KOPT-K1 (cell line): ENCODE measurements around the gene IL11.

Experiments
- H3K27ac ChIP-seq: fragments of 200-600 bp; sonication (generic); 2 replicates; pipeline ENCODE4 v1.5.1; 2016; ENCODE audit warnings: antibody characterized with exemption, mild to moderate bottlenecking, low read depth, low read length; ENCODE audit not compliant: poor library complexity, severe bottlenecking
- H3K36me3 ChIP-seq: fragments of 200-600 bp; sonication (generic); 2 replicates; pipeline ENCODE4 v1.5.1; 2017; ENCODE audit warnings: antibody characterized with exemption, mild to moderate bottlenecking, low read length, moderate library complexity; ENCODE audit not compliant: insufficient read depth
- H3K9me3 ChIP-seq: fragments of 200-600 bp; sonication (generic); 2 replicates; pipeline ENCODE4 v1.5.1; 2017; ENCODE audit warnings: antibody characterized with exemption, low read length, mild to moderate bottlenecking; ENCODE audit not compliant: insufficient read depth, poor library complexity, severe bottlenecking

Gene IL11

DNA sequence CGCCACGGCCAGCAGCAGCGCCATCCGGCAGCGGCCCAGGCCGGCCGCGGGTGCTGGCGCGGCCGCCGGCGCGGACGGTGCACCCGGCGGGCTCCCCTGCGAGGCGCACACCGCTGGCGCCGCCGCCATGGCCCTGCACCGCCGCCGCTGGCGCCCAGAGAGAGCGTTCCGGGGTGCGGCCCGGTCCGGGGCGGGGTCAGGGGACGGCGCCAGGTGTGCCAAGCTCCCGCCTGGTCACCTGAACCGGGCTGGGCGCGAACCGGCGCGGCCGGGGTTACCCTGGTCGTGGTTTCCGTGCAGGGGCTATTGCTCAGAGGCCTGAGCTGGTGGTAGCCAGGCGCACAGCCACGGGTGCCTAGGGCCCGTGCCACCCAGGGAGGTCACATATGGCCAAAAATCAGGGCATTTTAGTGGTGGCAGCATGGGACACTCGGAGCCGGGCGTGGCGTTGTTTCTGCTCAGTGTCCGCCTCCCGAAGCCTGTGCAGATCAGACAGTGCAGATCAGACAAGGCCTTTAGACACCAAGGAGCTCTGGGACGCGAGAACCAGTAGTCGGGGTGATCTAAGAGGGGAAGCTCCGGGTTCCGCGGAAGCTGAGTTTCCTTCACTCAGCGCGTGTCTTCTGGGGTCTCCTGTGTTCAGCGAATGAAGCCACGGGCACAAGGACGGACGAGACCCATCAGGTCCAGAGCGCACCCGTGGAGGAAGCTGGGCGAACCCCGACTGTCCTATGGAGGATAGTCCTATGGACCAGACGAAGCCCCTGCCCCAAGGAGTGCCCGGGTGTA, 14.1 kb upstream of the IL11 start, which contains the start of gene TMEM238:
Gene TMEM238, minus strand, starts transcription at position 162 of the 789 bp plus-strand sequence. Its CDS starts 33 bp downstream, at position 129.
- H3K9me3 ChIP-seq, result no peaks in the 10 kb centered on the region
- H3K36me3 ChIP-seq, result peaks cover 34% of the 10 kb centered on the region
- peak within 1 kb of the TSS; percentile 91 for H3K27ac ChIP-seq

DNA sequence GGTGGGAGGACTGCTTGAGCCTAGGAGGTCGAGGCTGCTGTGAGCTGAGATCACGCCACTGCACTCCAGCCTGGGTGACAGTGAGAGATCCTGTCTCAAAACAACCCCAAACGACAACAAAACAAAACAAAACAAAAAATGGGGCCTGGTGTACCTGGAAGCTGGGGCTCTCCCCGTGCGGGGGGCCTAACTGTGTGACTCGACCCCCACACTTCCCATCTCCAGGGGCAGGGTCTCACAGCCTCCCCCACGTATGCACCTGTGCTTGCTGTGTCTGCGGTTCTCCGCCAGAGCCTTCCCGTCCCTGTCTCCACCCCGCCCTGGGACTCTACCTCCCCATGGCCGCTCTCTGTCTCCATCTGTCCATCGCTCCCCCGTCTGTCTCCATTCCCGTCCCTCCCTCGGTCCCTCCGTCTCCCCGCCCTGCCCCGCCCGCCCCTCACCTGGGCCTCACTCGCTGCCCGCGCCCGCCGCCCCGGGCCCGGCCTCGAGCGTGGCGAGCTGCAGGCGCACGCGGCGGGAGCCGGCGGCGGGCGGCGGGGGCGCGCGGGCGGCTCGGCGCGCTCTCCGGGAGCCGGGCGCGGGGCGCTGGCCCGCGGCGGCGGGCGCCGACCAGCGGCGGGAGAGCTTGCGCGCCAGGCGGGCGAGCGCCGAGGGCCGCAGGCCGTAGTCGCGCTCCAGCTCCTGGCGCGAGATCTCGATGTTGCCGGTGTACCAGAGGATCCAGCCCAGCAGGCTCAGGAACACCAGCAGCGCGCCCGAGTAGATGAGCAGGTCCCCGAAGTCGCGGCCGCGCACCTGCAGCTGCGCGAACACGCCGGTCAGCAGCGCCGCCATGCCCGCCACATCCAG, 13.2 kb upstream of the IL11 start:
- Histone ChIP-seq H3K27ac (peak overlapping the region; percentile 91), H3K9me3 (no peaks in the 10 kb centered on the region), H3K36me3 (peaks cover 26% of the 10 kb centered on the region)

DNA sequence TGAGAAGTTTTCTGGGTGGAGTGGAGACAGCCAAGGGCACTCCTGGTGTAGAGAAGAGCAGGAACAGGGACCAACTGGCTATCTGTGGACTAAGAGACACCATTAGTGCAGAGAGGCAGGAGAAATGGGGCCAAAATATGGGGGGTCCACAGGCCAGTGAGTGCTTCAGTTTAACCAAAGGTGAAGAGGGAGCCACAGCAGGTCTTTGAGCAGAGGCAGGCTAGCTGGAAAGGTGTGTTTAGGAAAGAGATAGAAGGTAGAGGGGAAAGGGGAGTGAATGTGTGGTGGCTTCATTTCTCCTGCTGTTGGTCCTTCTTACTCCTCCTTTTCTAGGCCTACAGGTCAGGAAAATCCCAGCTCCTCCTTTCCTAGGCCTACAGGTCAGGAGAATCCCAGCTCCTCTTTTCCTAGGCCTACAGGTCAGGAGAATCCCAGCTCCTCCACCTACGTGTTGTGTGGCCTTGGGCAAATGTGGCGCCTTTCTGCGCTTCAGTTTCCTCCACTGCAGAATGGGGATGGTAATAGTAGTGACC, 12.3 kb upstream of the IL11 start:
- H3K9me3 ChIP-seq, result no peaks in the 10 kb centered on the region
- H3K36me3 ChIP-seq, result peaks cover 16% of the 10 kb centered on the region
- H3K27ac ChIP-seq, result peak overlapping the region; percentile 56

DNA sequence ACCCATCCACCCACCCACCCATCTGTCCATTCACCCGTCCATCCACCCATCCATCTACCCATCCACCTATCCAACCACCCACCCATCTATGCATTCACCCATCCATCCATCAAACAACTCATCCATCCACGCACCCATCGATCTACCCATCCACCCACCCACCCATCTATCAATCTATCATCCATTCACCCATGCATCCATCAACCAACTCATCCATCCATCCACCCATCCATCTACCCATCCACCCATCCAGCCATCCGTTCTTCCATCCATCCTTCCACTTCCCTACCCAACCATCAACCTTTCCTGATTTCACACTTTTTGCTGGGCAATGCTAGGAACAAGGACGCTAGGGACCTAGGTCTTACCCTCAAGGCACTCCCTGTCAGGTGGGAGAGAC, 11.8 kb upstream of the IL11 start:
- Histone ChIP-seq H3K36me3 (peaks cover 11% of the 10 kb centered on the region), H3K9me3 (no peaks in the 10 kb centered on the region), H3K27ac (no peak overlapping the region)

DNA sequence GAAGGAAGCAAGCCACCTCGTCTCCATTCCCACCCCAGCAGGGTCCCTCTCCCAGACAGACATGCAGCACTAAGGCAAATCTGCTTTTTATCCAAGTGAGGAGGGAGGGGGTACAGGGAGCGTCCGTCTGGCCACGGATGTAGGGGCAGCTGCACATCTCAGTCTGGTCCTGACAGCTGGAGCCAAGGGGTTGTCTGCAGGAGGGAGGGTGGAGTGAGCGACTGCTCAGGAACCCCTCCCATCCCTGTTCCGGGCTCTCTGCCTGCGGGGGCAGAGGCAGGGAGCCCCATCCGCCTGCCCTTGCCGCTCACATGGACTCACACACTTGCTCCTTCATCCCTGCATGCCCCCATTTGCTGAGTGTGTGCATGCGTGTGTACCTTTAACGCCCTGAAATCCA, 8.9 kb upstream of the IL11 start:
- H3K27ac ChIP-seq, result no peak overlapping the region
- H3K9me3 ChIP-seq, result no peaks in the 10 kb centered on the region
- no peaks in the 10 kb centered on the region for H3K36me3 ChIP-seq

DNA sequence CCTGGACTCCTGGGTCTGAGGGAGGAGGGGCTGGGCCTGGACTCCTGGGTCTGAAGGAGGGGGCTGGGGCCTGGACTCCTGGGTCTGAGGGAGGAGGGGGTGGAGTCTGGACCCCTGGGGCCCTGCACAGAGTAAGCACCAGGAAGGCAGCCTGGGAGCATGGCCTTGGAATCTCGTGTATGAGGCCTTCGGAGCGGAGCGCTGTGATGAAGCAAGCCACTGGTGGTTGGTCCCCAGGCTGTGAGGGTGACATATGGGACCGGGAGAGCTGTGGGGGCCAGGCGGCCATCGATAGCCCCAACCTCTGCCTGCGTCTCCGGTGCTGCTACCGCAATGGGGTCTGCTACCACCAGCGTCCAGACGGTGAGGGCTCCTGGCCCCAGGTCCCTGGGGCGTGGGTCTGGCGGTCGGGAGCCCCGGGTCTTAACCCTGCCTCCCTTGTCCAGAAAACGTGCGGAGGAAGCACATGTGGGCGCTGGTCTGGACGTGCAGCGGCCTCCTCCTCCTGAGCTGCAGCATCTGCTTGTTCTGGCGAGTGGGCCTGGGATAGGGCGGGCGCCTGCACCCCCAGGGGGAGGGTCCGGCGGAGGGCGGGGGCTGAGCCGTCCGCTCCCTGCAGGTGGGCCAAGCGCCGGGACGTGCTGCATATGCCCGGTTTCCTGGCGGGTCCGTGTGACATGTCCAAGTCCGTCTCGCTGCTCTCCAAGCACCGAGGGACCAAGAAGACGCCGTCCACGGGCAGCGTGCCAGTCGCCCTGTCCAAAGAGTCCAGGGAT, 7.3 kb upstream of the IL11 start:
- Histone ChIP-seq H3K36me3 (no peaks in the 10 kb centered on the region), H3K27ac (no peak overlapping the region), H3K9me3 (no peaks in the 10 kb centered on the region)

DNA sequence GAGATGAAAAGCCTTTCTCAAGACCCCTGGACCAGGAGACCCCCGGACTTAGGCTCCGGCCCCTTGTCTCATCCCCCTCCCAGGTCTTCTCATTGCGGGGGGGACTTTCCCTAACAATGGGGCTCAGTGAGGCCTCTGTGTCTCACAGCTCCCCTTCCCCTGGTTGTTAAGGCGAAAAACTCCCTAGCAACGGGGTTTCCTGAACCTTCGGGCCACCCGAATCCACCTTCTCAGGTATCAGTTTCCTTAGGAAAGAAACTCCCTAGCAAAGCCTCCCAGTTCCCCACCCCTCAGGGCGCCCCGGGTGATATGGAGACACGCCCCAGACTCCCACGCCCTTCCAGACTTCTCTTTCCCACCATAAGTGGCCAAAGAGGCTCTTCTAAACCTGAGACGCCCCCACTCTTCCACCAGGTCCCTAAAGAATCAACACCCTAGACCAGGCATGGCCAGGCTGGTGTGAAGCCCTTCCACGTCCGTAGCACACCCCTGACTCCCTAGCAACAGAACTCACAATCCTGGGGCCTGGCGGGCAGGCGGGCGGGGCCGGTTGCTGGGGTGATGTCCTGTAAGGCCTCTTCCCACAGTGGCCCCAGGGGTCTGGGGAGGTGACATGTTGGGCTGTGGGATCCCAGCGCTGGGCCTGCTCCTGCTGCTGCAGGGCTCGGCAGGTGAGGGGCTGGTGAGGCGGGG, 6.1 kb upstream of the IL11 start, which contains the start of gene TMEM190:
Gene TMEM190, plus strand, starts transcription at position 586 of the 693 bp plus-strand sequence. Its CDS starts 28 bp downstream, at position 614.
- Histone ChIP-seq H3K36me3 (no peaks in the 10 kb centered on the region), H3K27ac (no peak within 1 kb of the TSS), H3K9me3 (no peaks in the 10 kb centered on the region)

DNA sequence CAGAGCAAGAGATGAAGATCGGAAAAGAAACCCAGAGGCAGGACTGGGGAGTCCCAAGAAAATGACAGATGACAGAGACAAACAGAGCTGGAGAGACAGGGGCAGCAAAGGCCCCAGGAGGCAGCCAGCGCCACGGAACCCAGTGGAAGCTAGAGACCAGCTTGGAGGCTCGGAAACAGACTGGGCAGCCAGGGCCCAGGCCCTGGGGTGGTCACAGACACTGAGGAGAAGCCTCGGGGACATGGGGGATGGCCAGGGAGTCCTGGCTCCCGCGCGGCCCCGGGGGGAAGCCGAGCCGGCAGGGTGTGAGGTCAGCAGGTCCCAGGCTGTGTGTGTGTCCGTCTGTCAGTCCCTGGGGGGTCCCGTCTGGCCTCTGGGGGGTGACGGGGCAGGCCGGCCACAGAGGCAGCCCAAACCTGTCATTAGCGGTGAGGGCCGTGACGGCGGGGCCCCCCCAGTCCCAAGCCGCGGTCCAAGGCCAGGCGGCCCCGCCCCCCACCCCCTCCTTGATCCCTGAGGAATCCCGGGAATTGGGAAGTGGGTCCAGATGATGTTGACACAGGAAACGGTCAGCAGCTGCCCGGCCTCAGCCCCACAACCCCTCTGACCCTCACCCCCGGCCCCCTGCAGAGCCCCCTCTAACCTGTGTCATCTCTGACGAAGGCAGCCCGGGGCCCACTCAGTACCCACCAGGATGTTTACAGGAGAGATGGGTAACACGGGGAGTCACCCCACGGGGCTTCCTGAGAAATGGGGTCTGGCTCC, 3.9 kb upstream of the IL11 start:
- H3K36me3 ChIP-seq, result no peaks in the 10 kb centered on the region
- H3K9me3 ChIP-seq, result no peaks in the 10 kb centered on the region
- H3K27ac ChIP-seq, result no peak overlapping the region

DNA sequence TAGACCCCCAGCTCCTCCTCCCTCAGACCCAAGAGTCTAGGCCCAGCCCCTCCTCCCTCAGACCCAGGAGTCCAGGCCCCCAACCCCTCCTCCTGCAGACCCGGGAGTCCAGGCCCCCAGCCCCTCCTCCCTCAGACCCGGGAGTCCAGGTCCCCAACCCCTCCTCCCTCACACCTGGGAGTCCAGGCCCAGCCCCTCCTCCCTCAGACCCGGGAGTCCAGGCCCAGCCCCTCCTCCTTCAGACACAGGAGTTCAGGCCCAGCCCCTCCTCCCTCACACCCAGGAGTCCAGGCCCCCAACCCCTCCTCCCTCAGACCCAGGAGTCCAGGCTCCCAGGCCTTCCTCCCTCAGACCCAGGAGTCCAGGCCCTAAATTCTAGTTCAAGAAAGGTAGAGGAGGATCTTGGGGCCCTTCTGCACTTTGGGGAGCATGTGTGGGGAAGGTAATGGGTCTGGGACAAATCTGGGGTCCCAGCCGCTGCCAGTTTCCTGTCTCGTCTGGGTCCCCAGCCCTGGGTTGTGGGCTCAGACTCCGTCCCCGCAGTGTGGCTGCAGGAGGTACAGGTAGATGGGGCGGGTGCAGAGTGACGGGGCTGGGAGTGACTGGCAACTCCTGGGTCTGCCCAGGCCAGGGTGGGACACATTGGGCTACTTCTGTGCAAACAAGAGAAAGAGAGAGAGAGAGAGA, 3.2 kb upstream of the IL11 start:
- Histone ChIP-seq H3K27ac (no peak overlapping the region), H3K9me3 (no peaks in the 10 kb centered on the region), H3K36me3 (no peaks in the 10 kb centered on the region)

DNA sequence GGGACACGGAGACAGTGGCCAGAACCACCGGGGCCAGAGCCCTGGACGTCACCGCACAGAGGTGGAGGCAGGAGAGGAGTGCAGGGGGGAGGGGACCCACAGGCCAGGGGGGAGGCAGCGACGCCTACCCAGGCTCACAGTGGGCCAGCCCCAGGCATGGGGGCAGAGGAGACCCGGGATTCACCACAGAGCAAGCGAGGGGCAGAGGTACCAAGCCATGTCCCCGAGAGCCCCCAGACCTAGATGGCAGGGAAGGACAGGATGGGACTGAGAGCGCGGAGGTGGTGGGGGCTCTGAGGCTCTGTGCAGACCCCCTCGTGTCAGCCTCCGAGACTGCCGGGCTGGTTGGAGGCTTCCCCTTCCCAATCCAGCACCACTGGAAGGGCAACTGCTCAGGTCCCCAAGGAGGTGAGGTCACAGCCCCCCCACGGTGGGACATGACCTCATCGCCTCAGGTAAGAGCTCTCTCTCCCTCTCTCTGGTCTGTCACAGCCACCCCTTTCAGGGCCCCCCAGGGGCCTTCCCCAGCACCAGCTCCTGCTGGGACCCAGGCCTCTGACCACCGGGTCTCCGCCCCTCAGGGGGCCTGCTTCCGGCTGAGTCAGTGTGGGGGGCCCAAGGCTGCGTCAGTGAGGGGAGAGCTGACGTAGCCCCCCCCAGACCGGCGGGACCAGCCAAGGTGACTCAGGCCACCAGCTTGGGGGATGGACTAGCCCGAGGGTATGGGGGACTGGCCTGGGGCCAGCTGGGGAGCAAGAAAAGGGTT, 2.2 kb upstream of the IL11 start:
- Histone ChIP-seq H3K9me3 (no peaks in the 10 kb centered on the region), H3K36me3 (no peaks in the 10 kb centered on the region), H3K27ac (no peak overlapping the region)

DNA sequence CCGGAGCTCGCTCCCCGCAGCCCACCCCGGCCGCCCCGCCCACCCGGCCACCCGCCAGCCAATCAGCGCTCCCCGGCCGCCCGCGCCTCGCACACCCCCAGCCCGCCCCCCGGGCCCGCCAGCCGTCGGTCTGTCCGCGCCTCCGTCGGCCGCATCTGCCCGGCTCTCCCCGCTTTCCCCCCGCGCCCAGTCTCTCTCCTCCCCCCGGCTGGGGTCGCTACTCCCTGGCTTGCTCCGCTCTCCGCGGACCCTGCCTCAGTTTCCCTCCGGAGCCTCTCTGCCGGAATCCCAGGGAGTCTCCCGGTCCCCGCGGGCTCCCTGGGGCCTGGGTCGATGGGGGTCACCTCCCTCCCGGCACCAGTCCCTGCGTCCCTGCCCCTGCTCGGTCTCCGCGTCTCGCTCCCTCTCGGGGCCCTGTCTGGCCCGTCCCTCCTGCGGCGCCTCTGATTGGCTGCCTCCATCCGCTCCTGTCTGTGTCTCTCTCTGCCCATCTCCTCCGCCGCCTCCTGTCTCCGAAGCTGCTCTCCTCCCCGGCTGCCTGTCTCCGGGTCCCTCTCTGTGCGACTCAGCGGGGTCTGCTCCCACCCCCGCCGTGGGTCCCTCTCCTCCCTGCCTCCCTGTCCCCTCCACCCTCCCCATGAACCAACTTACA, 484 bp downstream of the IL11 start:
- no peaks in the 10 kb centered on the region for H3K9me3 ChIP-seq
- no peaks in the 10 kb centered on the region for H3K36me3 ChIP-seq
- H3K27ac ChIP-seq, result no peak overlapping the region
